Measurements from ENCODE around the gene LMAN1.

The LMAN1 gene

DNA sequence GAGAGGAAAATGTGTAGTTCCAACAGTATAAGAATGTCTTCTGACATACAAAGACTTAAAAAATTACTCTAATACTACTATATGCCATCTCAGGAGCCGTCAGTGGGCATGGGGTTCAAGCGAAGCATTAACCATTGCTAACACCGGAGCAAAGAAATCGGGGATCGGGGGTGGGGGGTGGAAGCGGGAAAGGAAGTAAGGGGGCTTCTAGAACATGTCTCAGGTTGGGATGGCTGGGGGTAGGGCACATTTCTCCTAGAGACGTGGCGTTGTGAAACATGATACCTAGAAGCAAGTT, 702 bp downstream of the LMAN1 start:
- DNase-seq: no peak

DNA sequence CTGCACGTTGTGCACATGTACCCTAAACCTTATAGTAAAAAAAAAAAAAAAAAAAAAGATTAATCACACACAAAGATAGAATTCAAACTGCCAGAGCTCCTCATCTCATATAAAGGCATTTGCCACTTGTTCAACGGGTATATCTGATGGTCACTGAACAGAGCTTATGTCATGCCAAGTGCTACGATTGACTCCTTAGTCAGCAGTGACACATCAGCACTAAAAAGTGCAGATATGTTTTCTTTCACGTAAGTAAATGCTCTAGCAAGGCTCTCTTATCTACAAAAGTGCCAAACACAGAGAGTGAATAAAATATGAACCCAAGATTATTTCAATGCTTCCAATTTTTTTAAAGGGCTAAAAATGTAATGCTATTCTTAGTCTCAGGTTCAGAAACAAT, 1.1 kb downstream of the LMAN1 start:
- peak; percentile 78 for DNase-seq

DNA sequence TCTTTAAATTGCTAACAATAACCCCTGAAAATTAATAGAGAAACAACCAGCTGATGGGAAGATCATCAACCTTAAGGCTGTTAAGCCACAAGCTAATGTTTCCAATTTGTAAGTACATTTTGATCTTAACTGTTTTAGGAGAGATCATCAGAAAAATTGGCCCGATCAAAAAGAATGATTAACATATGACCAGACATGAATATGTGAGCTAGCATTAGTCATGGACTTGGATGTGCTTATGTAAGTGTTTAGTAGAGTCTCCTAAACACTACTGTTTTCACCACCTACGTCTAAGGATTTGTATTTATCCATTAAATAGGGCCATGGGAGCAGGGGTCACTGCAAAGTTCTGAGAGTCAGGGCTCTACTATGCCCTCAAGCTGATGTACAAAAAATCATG, 4.3 kb downstream of the LMAN1 start:
- DNase-seq: no peak

DNA sequence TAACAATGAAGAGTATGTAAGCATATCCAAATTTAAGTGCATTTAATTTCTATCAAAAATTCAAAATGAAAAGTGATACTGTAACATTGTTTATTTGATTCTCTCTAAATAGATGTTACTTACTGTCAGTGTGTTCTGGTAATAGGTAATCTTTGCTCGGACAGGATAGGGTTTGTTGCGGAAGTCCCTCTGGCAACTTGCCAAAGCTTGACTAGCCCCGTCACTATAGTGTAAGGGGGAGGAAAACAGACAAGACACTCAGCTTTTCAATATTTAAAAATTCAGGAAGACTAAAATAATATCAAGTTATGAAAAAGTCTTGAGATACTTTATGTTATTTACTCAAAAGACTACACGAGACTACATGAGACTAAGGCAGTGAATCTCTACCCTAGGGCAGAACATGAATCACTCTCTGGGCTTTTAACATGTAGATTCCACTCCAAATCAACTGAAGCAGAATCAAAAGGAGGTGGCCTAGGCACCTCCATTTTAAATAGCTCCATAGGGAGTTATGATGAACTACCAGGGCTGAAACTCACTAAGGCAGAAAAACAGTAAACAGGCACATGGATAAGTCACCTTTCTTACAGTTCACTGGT, 5.9 kb downstream of the LMAN1 start:
- no peak for DNase-seq

DNA sequence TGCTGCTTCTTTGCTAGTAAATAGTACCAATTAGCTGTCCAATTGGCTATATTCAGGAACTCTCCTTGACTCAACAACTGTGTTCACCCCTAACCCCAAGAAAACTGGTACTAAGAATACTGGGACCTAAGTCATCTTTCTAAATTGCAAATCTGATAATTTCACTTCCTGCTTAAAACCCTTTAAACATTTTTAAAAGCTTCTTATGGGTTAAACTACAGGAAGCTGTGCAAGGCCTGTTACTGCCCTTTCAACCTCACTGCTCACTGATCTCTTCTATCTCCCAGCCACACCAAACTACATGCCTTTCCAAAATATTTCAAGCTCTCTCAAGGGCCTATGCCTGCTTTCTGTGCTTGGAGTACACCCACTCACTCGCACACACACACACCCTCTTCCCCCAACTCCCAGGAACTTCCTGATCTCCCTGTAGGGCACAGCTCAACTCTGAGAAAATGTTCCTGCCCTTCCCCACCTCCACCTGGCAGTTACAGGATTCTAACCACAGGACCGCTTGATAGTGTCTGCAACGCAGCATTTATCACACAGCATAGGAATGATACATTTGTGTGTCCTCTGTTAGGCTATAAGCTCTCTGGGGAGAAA, 6.7 kb downstream of the LMAN1 start:
- DNase-seq: no peak

DNA sequence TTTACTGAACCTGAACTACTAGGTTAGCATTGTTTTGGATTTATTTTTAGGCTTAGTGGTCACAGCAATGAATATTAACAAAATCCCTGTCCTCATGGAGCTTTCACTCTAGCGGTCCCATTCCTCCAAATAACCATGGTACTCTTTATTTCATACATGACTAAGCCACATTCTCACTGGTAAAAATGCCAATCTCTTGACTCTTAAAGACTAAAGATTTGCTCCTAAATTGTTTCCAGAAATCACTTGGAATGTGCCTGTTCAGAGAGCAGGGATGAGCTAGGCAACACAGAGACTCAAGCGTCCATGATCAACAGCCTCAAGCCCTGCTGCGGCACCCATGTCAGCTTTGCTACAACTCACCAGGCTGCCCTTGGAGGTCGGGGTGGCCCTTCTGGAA, 13.5 kb downstream of the LMAN1 start:
- DNase-seq: no peak

DNA sequence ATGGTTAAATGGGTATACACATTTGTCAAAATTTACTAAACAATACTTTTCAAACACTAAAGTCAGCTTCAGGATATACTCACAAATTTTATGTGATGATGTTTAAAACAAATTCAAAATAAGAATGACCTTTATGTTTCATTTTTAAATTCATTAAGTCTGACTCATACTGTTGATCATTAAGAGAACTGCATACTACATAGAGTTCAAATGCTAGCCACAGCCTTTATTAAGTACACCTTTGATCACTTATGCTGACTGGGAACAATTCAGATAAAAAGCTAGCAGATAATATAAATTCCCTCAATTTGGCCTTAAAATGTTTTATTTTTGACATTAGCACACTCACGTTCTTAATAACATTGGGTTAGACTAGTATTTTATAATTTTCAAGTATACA, 14.1 kb downstream of the LMAN1 start:
- no peak for DNase-seq

DNA sequence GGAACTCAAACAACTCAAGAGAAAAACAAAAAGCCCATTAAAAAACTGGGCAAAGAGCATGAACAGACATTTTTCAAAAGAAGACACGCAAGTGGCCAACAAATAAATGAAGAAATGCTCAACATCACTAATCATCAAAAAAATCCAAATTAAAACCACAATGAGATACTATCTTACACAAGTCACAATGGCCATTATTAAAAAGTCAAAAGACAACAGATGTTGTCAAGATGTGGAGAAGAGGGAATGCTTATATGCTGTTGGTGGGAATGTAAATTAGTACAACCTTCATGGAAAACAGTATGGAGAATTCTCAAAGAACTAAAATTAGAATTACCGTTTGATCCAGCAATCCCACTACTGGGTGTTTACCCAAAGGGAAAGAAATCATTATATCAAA, 15.1 kb downstream of the LMAN1 start:
- no peak for DNase-seq

DNA sequence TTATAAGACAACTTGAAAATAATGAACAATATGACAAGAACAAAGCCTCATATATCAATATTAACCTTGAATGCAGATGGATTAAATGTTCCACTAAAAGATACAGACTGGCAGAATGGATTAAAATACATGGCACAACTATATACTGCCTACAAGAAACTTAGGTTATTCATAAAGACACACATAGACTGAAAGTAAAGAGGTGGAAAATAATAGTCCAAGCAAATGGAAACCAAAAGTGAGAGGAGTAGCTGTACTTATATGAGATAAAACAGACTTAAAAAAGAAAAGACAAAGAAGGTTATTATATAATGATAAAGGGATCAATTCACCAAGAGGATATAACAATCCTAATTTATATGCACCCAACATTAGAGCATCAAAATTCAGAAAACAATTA, 18.2 kb downstream of the LMAN1 start:
- no peak for DNase-seq

DNA sequence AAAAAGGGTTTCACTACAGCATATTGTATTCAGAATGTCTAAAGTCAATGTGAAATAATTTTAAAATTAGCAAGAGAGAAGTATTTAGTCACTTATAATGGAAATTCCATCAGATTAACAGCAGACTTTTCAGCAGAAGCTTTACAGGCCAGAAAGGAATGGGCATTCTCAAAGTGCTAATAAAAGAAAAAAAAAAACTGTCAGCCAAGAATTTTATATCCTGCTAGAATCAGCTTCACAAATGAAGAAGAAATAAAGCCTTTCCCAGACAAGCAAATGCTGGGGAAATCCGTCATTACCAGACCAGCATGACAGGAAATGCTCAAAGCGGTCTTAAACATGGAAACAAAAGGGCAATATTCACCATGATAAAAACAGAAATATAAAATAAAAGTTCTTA, 18.8 kb downstream of the LMAN1 start:
- DNase-seq: no peak

DNA sequence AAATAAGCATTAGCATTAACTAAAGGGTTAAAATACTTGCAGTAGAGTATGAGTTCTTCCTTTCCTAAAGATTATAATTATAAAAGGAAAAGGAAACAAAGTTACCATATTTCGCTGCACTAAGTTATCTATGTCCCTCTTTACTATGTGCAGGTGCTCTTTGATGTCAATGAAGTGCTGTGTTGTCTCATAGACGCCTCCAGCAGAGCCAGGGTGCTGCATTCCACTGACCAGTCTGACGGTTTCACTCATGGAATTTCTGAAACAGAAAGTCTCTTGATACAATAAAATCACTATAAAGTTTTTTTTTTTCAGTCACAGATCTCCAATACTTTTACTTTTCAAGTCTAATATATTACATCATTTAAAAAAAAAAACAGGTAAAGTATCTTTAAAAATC, 26.1 kb downstream of the LMAN1 start:
- DNase-seq: no peak

DNA sequence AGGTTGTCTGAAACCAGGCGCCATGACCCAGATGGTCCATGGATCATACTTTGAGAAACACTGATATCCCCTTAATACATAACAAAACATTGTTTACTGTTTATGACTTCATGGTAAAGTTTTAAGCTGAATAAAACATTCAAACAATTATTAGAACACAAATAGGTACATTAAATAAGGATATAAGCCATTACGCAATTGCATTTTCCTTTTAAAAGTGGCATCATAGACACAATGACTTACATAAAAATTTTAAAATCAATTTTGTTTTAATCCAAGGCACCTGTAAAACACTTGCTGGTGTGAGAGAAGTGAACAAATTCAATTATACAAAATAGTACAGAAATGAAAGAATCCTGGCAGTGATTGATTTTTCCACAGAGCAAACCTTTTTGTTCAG, 30.4 kb downstream of the LMAN1 start:
- DNase-seq: no peak

DNA sequence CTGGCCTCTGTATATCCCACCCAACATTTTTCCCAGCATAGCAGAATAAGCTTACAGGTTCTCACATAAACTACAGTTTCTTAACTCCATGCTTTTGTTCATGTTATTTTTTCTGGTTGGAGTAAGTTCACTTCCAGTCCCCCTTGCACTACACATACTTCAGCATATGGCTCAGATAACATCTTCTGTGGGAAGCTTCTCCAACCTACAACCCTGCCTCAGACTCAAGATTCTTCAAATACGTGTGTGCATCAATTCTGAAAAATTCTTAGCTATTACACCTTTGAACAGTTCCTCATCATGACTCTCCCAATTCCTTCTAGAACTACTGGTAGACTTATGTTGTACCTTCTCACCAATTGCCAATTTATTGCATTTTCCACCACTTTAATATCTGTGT, 33.1 kb downstream of the LMAN1 start:
- no peak for DNase-seq

DNA sequence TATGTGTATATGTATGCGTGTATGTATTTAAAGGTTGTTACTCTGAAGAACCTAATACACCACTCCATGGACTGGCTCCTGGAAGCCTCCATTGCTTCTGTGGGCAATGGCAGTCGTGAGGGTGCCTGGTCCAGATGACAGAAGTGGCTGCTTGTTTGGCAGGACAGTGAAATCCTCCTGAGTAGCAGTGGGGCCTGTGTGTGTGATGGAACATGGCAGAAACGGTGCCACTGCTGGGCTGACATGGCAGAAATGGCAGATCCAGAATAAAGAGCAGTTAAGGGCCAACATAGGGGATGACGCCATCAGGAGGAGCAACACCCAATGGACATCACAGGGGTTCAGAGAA, 34.5 kb downstream of the LMAN1 start:
- DNase-seq: no peak

DNA sequence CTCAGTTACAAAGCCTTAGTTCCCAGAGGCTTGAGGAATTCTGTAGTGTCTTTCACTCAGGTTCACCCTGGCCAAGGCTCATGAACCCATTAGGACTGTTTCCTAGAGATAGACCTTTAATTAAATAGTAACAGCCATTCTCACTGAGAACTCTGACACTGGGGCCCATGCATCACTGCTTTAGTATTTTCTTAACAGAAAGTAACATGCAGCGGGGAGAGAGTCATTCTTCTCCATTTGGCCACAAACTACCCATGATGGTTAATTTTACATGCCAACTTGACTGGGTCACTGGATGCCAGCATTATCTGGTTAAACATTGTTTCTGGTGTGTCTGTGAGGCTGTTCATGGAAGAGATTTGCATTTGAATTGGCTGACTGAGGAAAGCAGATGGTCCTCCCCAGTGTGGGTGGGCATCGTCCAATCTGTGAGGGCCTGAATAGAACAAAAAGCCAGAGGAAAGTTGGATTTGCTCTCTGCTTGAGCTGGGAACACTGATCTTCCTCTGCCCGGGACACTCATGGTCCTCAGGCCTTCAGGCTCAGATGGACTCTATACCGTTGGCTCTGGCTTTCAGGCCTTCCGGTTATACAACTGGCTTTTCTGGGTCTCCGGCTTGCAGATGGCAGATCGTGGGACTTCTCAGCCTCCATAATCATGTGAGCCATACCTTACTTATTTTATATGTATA, 35.0 kb downstream of the LMAN1 start:
- DNase-seq: no peak

DNA sequence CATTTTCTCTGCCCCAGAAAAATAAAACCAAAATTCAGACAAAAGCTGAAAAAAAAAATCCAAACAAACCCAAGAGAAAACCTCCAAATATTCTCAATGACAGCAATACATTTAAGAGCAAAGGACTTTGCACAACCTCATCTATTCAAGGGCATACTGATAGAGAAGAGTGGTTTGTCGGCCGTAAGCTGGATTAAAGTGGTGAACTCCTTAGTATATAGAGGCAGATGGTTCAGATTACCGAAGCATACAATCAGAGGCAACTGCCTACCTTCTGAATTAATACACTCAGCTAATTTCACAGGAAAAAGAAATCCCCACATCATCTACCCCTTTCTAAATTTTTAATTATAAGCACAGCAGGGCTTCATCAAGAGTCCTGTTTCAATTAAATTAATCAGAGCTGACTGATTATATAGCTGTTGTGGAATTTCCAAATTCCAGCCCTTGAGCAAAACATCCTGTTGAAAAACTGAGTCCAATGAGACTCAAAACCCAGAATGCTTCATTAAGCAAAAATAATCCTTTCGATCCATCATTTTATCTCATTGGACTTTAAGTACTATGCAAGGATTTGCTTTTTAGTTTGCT, 40.5 kb downstream of the LMAN1 start, which contains the start of gene CPLX4:
Gene CPLX4 (minus strand): TSS at position 190 of the 591 bp plus-strand sequence. CDS start 187 bp downstream, at position 3.
- DNase-seq: no peak

DNA sequence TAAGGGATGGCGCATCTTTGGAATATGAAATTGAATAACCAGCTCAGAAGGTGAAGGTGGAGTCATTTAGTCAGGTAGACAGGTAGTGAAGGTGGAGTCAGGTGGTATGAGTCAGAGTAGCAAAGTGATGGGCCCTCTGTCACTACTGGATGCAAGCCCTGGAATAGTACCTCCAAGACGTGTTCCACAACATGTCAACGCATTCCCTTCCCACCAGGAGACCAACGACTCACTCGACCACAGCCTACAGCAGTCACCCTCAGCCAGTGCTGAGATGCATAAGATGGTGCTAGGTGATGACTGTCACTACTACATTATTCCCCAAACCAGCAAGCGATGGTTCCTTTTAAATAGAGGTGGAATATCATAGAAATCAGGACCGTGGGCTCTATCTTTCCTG, 47.4 kb downstream of the LMAN1 start:
- DNase-seq: no peak

DNA sequence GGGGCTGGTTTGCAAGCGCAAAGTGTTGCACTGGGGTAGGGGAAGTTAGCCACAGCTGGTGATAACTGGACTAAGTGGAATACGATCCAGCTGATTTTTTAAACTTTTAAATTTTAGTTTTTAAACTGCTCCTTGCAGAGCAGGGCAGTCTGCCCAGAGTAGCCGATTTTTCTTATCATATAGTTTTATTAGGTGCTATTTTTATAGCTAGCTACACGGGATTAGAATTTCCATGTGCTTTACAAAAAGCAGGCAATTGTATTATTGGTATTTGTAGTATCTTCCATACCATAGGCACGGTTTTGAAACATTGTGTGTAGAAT, 50.2 kb downstream of the LMAN1 start:
- no peak for DNase-seq

DNA sequence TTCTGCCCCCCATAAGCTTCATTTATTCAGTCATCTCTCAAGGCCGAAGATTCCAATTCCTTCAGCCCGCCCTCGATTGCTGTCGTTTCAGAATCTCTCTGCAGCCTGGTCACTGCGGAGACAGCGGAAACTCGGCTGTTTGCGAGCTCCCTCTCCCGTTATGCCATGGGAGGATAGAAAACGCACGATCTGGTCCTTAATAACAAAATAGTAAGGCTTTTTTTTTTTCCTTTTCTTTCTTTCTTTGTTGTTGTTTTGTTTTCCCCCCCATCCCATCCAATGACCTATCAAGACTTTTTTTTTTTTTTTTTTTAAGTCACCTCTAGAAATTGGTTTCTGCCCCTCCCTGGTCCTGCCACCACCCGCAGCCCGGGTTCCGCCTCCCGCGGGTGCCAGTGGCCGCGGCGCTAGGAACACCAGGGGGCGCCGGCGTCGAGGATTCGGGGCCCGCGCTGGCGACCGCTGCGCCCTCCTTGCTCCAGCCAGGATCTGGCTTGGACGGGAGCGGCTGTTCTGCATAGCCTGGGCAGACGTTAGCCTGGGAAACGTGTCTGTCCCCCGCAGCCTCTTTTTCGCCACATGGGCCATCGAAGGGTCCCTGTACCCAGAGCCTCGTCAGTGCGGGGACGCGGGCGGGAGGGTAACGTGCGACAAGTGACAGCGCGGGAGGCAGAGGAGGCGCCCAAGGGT, 50.7 kb downstream of the LMAN1 start:
- peak; percentile 82 for DNase-seq

DNA sequence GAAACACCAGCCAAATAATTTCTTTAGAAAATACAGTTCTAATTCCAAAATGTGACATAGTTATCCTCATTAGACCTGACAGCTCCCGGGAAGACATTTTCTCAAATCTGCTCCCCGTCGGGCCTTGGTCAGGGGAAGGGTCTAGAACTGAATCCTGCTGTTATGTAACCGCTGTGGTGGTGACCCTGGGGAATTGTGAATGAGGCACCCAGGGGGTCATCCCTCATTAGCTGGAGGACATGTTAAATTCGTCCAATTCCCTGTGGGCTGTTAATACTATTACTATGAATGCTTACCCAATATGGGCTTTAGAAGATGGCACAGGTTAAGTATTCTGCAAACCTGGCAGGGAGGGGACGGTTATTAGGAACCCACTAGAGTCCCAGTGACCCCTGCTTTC, 52.4 kb downstream of the LMAN1 start:
- DNase-seq: no peak

DNA sequence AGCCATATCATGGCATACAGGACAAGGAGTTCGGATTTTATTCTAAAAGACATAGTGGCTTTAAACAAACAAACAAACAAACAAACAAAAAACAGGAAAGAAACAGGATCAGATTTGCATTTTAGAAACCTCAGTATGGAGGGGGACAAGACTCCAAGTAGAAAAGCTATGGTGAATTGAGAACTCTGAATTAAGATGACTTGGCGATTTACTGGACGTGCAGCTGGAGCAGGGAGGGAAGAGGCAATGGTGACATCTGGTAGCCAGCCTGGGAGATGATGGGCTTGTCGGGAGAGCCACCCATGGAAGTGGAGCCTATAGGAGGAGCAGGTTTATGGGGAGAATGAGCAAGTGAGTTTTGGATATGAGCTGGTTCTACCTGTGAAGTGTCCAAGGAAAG, 53.8 kb downstream of the LMAN1 start:
- DNase-seq: no peak

DNA sequence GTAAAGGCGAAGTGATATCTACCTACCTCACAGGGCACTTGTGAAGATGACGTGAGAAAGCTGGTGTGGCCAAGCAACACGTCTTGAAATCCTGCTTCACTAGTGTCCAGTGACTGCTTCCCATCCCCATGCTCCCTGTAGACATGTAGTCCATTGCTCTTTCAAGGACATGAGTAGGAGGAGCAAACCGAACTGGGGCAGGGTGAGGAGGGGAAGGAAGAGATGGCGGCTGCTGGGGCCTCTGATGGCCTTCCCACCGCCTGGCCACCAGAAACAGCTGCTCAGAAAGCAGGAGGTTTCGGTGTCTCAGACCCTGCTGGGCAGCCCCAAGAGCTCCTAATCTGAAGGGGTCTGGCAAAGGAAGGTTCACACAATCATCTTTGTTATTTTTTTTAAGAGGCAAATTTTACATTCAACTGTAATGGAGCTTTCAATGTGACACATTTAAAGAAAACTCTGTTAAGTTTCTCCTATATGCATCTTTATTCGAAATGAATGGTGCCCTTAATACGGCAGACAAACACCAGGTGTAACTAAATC, 55.3 kb downstream of the LMAN1 start:
- no peak for DNase-seq

DNA sequence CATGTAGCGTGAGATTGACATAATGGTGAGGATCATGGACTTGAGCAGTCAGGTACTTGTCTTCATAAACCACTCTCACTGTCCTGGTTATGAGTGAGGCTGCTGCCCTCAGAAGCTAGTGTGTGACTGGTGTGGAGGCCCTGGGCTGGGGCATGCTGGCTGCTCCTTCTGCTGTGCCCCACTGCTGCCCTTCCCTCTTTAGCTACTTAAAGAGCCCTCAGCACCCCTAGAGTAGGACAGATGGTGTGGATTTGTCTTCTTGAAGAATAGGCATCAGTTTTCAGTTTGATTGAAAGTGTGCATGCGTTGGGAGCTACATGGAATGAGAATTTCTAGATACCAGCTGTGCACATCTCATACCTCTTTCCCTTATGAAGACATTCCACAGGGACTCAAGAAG, 56.1 kb downstream of the LMAN1 start:
- no peak for DNase-seq

DNA sequence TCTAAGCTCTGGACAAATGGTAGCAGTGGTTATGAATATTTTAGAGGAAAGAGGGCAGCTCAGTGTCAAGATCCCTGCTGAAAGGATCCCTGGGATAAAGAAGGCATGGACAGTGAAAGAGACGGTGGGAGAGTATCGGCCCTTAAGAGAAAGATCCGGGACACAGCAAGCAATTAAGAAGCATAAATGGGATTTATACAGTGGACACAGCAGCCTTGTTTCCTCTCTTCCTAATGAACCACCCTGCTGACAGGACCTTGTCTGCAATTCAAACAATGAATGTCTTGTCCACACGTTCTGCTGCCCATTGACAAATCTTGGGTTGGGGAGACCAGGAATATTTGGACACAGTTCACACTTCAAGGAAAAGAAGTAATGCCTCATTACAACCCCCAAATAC, 57.1 kb downstream of the LMAN1 start:
- no peak for DNase-seq
